IPS-18a (cell line): ENCODE data around the gene SPRR2F.
A peak's percentile ranks its signal among the peaks of the same experiment; 100 is the strongest.
"Not testable (repeated sequence)": the region's sequence is repeated elsewhere in the genome, so short reads cannot be mapped to it uniquely, and the experiment has no call there.

Experiments
- H3K27ac ChIP-seq: one replicate; pipeline ENCODE4 v1.5.1; 2013; ENCODE audit warnings: low read length
- H3K27me3 ChIP-seq: one replicate; pipeline ENCODE4 v1.6.1; 2013; ENCODE audit warnings: mild to moderate bottlenecking, low read length; ENCODE audit not compliant: control insufficient read depth, insufficient read depth
- H3K36me3 ChIP-seq: one replicate; pipeline ENCODE4 v1.6.1; 2013; ENCODE audit warnings: low read depth, low read length; ENCODE audit not compliant: control insufficient read depth
- H3K4me1 ChIP-seq: one replicate; pipeline ENCODE4 v1.6.1; 2013; ENCODE audit warnings: low read depth, low read length; ENCODE audit not compliant: control insufficient read depth
- H3K4me3 ChIP-seq: one replicate; pipeline ENCODE4 v1.5.1; 2013; ENCODE audit warnings: low read length
- H3K9ac ChIP-seq: one replicate; pipeline ENCODE4 v1.6.1; 2013; ENCODE audit warnings: mild to moderate bottlenecking, low read length, moderate library complexity
- H3K9me3 ChIP-seq: one replicate; pipeline ENCODE4 v1.6.1; 2013; ENCODE audit warnings: low read depth, low read length; ENCODE audit not compliant: control insufficient read depth

Gene SPRR2F, protein sequence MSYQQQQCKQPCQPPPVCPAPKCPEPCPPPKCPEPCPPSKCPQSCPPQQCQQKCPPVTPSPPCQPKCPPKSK

GRCh38 chr1:153113416-153113815 lies at the start of gene SPRR2F:
Gene SPRR2F, minus strand, starts transcription at chr1:153113516. Its CDS starts 783 bp downstream, at chr1:153112733.
- H3K4me3 ChIP-seq = no peak within 1 kb of the TSS

GRCh38 chr1:153155541-153155940 lies 42.2 kb upstream of the SPRR2F start:
- Histone ChIP-seq H3K27ac (no peak overlapping the region), H3K4me3 (no peak overlapping the region), H3K4me1 (no peaks in the 10 kb centered on the region), H3K36me3 (no peaks in the 10 kb centered on the region), H3K27me3 (no peaks in the 10 kb centered on the region), H3K9me3 (peaks cover 19% of the 10 kb centered on the region), H3K9ac (no peak overlapping the region)

More at GRCh38 chr1:153113416-153113815, at the start of gene SPRR2F:
- H3K9me3 ChIP-seq = no peaks in the 10 kb centered on the region
- H3K4me1 ChIP-seq = no peaks in the 10 kb centered on the region
- no peaks in the 10 kb centered on the region for H3K36me3 ChIP-seq
- no peaks in the 10 kb centered on the region for H3K27me3 ChIP-seq
- H3K9ac ChIP-seq = no peak within 1 kb of the TSS
- H3K27ac ChIP-seq = no peak within 1 kb of the TSS

GRCh38 chr1:153152481-153152880 lies 39.2 kb upstream of the SPRR2F start:
- no peaks in the 10 kb centered on the region for H3K9me3 ChIP-seq
- H3K4me3 ChIP-seq = no peak overlapping the region
- no peaks in the 10 kb centered on the region for H3K36me3 ChIP-seq
- no peak overlapping the region for H3K27ac ChIP-seq
- no peaks in the 10 kb centered on the region for H3K4me1 ChIP-seq
- H3K9ac ChIP-seq = no peak overlapping the region
- H3K27me3 ChIP-seq = no peaks in the 10 kb centered on the region

- H3K27me3 ChIP-seq = no peaks in the 10 kb centered on the region
- H3K27ac ChIP-seq = no peak within 1 kb of the TSS
- H3K36me3 ChIP-seq = no peaks in the 10 kb centered on the region
- no peak within 1 kb of the TSS for H3K4me3 ChIP-seq
- H3K4me1 ChIP-seq = no peaks in the 10 kb centered on the region
- no peaks in the 10 kb centered on the region for H3K9me3 ChIP-seq
- H3K9ac ChIP-seq = no peak within 1 kb of the TSS
Measured at GRCh38 chr1:153150846-153151245, 37.5 kb upstream of the SPRR2F start, which contains the start of gene SPRR2G. Gene SPRR2G, minus strand, starts transcription at chr1:153150890. Its CDS starts 780 bp downstream, at chr1:153150110.

DNA sequence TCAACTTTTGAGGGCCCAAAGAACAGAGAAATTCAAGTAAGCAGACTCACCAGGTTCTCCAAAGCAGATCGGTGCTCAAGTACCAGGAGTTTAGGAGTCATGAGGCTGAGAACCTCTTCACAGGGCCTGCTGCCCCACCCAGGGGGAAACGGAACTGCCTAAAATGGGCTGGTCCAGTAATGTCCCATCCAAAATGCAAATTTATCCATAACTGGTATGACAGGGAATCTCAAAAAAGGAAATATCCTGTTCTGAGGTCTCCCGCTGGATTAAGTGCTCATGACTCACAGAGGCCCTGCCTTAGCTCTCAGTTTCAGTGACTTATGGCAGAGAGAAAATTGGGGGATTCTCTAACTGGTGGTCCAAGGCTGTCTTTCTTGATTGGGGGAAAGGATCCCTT lies 28.1 kb upstream of the SPRR2F start:
- no peak overlapping the region for H3K4me3 ChIP-seq
- H3K27ac ChIP-seq = no peak overlapping the region
- H3K4me1 ChIP-seq = no peaks in the 10 kb centered on the region
- H3K27me3 ChIP-seq = no peaks in the 10 kb centered on the region
- no peaks in the 10 kb centered on the region for H3K9me3 ChIP-seq
- no peaks in the 10 kb centered on the region for H3K36me3 ChIP-seq
- no peak overlapping the region for H3K9ac ChIP-seq

DNA sequence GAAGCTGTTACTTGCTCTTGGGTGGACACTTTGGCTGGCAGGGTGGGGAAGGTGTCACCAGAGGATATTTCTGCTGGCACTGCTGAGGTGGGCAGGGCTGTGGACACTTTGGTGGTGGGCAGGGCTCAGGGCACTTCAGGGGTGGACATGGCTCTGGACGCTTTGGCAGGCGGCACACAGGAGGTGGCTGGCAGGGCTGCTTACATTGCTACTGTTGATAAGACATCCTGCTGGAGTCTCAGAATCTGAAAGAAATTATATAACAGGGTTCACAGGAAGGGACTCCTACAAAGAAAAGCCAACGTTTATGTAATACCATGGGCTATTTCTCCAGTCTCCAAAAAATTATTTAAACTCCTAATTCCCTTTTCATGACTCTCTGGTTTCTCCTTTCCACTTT lies 27.2 kb upstream of the SPRR2F start:
- H3K9ac ChIP-seq = no peak overlapping the region
- peaks cover 4% of the 10 kb centered on the region for H3K4me1 ChIP-seq
- no peak overlapping the region for H3K4me3 ChIP-seq
- no peaks in the 10 kb centered on the region for H3K9me3 ChIP-seq
- no peak overlapping the region for H3K27ac ChIP-seq
- H3K36me3 ChIP-seq = no peaks in the 10 kb centered on the region
- no peaks in the 10 kb centered on the region for H3K27me3 ChIP-seq

DNA sequence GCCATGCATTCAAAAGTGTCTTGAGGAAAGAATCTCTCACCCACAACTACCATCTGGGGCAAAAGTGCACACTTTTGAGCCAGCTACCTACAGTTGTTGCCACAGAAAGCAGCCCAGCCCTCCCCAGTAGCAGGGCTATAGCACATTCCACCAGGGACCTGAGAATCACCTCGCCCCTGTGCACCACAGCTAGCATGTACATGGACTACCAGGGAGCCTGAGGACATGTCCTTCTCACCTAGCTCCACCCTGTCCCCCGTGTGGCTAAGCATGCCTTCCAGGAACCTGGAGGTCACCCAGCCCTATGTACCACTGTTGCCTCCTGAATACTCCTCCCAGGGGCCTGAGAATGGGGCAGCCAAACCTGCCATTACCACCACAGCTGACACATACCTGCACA lies 20.4 kb upstream of the SPRR2F start:
- H3K27ac ChIP-seq = no peak overlapping the region
- H3K4me1 ChIP-seq = peaks cover 12% of the 10 kb centered on the region
- no peaks in the 10 kb centered on the region for H3K36me3 ChIP-seq
- no peaks in the 10 kb centered on the region for H3K27me3 ChIP-seq
- H3K9me3 ChIP-seq = no peaks in the 10 kb centered on the region
- H3K4me3 ChIP-seq = no peak overlapping the region
- no peak overlapping the region for H3K9ac ChIP-seq

- Histone ChIP-seq H3K9me3 (no peaks in the 10 kb centered on the region), H3K27ac (no peak overlapping the region), H3K9ac (no peak overlapping the region), H3K4me1 (peaks cover 12% of the 10 kb centered on the region), H3K4me3 (no peak overlapping the region), H3K36me3 (no peaks in the 10 kb centered on the region), H3K27me3 (no peaks in the 10 kb centered on the region)
Measured at GRCh38 chr1:153133267-153133666, 20.0 kb upstream of the SPRR2F start.

DNA sequence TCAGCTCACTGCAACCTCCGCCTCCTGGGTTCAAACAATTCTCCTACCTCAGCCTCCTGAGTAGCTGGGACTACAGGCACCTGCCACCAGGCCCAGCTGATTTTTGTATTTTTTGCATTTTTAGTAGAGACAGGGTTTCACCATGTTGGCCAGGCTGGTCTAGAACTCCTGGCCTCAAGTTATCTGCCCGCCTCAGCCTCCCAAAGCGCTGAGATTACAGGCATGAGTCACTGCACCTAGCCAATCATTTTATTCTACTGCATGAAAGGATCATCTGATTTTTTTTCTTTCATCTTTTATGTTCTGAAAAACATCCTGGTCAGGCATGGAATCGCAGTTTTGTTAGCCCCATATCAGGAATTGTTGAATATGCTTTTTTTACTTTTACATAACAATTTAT lies 15.4 kb upstream of the SPRR2F start:
- H3K4me3 ChIP-seq, H3K9ac ChIP-seq, H3K36me3 ChIP-seq, H3K9me3 ChIP-seq, H3K27me3 ChIP-seq, H3K27ac ChIP-seq: not testable (repeated sequence)
- peaks cover 17% of the 10 kb centered on the region for H3K4me1 ChIP-seq

GRCh38 chr1:153127296-153127695 lies 14.0 kb upstream of the SPRR2F start:
- Histone ChIP-seq H3K4me1 (peaks cover 25% of the 10 kb centered on the region), H3K9me3 (peaks cover 3% of the 10 kb centered on the region), H3K27ac (no peak overlapping the region), H3K4me3 (no peak overlapping the region), H3K9ac (no peak overlapping the region), H3K36me3 (no peaks in the 10 kb centered on the region), H3K27me3 (no peaks in the 10 kb centered on the region)

- Histone ChIP-seq H3K36me3 (no peaks in the 10 kb centered on the region), H3K4me3 (no peak overlapping the region), H3K9ac (no peak overlapping the region), H3K27ac (no peak overlapping the region), H3K27me3 (no peaks in the 10 kb centered on the region), H3K4me1 (peaks cover 23% of the 10 kb centered on the region), H3K9me3 (peaks cover 3% of the 10 kb centered on the region)
Measured at GRCh38 chr1:153125536-153125935, 12.2 kb upstream of the SPRR2F start.

GRCh38 chr1:153123793-153124192 lies 10.5 kb upstream of the SPRR2F start:
- H3K9ac ChIP-seq = peak overlapping the region; percentile 48
- peaks cover 23% of the 10 kb centered on the region for H3K4me1 ChIP-seq
- not testable (repeated sequence) for H3K4me3 ChIP-seq, H3K36me3 ChIP-seq, H3K9me3 ChIP-seq, H3K27ac ChIP-seq, H3K27me3 ChIP-seq
